C4-2B (cell line): ENCODE measurements around the gene TRPC4.

Experiments used
- H3K27ac ChIP-seq: fragments of 450-650 bp; 2 replicates; pipeline ENCODE4 v1.5.1; 2017
- ZFX ChIP-seq: fragments of 450-650 bp; IDR thresholded peaks from 2 replicates; pipeline ENCODE4 v1.6.1; 2017
- TF ChIP-seq, protein P1 (sequence below): fragments of 450-650 bp; conservative IDR thresholded peaks from 2 replicates; pipeline ENCODE4 v1.5.1; 2017; ENCODE audit warnings: mild to moderate bottlenecking

Gene TRPC4

DNA sequence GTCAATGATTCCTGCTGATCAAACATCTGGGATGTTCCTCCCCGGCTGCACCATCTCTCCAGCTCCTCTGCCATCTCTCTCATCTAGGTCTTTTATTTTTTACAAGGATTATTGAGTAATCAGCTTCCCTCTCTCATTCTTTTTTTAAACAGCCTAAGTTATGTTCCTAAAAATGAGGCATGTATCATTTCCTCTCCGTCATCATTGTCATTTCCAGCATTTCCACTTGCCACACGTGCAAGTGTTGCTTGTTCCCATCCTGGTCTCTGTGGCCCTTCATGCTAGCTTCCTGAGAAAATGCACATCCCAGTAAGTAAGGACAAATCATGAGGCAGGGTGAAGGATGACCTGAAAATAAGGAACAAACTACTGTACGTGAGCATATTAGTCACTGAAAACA, 168.3 kb downstream of the TRPC4 start:
- no peak for TF ChIP-seq ZFX
- TF ChIP-seq, protein P1, sequence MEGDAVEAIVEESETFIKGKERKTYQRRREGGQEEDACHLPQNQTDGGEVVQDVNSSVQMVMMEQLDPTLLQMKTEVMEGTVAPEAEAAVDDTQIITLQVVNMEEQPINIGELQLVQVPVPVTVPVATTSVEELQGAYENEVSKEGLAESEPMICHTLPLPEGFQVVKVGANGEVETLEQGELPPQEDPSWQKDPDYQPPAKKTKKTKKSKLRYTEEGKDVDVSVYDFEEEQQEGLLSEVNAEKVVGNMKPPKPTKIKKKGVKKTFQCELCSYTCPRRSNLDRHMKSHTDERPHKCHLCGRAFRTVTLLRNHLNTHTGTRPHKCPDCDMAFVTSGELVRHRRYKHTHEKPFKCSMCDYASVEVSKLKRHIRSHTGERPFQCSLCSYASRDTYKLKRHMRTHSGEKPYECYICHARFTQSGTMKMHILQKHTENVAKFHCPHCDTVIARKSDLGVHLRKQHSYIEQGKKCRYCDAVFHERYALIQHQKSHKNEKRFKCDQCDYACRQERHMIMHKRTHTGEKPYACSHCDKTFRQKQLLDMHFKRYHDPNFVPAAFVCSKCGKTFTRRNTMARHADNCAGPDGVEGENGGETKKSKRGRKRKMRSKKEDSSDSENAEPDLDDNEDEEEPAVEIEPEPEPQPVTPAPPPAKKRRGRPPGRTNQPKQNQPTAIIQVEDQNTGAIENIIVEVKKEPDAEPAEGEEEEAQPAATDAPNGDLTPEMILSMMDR, result no peak
- H3K27ac ChIP-seq, result no peak overlapping the region

DNA sequence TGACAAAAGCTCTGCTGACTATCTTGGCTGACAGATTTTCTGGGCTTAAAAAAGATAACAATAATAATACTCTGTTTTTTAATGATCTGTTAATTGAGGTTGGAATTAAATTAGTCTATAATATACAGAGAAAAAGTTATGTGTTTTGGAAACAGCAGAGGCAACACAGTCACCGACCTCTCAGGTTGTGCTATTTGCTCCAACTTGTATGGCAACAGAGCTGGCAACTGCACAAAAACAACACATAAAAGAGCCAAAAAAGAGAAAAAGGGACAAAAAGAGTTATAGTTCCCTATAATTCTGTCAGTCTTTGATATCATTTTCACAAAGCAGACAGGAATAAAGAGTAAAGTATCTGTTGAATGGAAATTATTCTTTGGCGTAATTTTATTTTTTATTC, 168.7 kb downstream of the TRPC4 start:
- TF ChIP-seq, protein P1, result no peak
- no peak for TF ChIP-seq ZFX
- no peak overlapping the region for H3K27ac ChIP-seq

DNA sequence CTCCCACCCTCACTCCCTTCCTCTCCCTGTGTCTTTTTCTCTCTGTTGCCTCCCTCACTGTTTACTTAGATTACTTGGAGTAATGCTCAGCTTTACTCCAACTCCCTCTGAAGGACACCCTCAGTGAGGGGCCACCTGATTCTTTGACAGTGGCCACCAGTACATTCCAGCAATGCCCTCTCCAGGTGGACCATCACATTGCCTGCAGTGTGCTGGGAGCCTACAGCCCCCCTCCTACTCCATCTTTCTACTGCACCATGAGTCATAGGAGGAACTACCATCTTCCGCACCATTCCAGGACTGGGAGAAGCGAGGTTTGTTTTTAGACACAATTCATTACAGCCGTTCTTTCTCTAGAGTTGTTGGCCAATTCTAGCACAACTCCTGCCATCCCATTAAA, 174.4 kb downstream of the TRPC4 start:
- TF ChIP-seq, protein P1, result no peak
- TF ChIP-seq ZFX, result no peak
- H3K27ac ChIP-seq, result no peak overlapping the region

DNA sequence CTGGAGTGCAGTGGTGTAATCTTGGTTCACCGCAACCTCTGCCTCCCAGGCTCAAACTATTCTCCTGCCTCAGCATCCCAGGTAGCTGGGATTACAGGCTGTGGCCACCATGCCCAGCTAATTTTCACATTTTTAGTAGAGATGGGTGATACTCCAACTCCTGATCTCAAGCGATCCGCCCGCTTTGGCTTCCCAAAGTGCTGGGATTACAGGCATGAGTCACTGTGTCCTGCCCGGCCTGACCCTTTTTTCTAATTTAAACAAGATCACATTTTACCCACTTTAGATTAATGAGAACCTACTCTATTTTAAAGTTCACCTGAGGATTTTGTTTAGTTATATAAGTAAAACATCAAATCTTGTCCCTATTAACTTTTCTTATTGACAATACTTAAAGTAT, 179.2 kb downstream of the TRPC4 start:
- TF ChIP-seq ZFX, result no peak
- TF ChIP-seq, protein P1, result no peak
- H3K27ac ChIP-seq, result no peak overlapping the region

DNA sequence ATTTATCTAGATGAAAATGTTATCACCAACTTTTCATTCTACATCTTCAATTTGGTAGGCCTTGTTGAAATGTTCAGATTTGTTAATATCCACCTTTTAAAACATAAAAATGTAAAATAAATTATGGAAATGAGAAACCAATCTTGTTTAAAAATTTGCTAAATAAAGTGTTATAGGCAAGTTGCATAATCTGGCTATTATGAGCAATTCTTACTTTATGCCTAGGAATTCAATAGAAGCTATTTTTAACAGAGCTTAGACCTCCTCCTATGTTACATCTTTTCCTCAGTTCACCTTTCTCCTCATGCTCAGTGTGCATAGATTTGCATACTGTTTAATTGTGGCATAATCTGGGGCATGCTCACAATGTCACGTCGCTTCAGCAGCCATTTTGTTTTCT, 183.1 kb downstream of the TRPC4 start:
- no peak overlapping the region for H3K27ac ChIP-seq

DNA sequence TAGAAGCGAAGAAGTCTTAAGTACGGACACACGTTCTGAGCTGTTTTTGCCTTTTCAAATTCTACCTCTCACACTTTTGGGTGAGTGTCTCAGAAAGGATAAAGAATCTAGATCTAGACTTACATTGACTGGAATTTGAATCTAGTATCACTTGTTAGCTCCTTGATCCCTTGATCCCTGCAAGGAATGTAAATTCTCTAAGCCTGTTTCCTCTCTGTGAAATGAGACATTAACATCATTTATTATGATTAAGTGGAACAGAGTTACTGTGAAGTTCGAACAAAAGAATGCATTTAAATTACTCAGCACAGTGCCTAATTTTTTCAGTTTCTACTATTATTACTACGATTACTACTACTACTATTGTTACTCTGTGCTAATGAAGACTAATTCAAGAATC, 184.4 kb downstream of the TRPC4 start:
- TF ChIP-seq ZFX, result no peak
- TF ChIP-seq, protein P1, result no peak
- H3K27ac ChIP-seq, result no peak overlapping the region

More for the DNA sequence above, 183.1 kb downstream of the TRPC4 start:
- TF ChIP-seq, protein P1, result no peak

DNA sequence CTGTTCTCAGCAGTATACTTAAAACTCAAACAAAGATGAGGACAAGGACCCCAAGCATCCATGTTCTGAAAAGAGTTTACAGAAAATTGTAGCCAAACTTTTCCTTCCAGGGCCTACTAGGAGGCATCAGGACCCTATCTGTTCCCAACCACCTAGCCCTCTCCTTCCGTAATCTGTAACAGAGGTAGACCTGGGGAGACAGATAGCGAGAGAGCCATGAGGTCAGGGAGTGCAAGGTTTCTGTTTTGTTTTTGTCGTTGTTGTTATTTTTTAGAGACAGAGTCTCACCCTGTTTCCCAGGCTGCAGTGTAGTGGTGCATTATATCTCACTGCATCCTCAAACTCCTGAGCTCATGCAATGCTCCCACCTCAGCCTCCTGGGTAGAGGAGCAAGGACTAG, 187.1 kb downstream of the TRPC4 start:
- TF ChIP-seq ZFX, result no peak
- TF ChIP-seq, protein P1, result no peak
- no peak overlapping the region for H3K27ac ChIP-seq
